HepG2 (cell line): Measurements from ENCODE around the gene DMPK.

Experiments used
- CEBPB ChIP-seq: IDR thresholded peaks from 2 replicates; pipeline ENCODE4 v1.6.1; 2011; ENCODE audit warnings: low read depth, low read length, improper control_type of control experiment, borderline replicate concordance
- EHMT2 ChIP-seq: fragments of 200-600 bp; sonication (generic); IDR thresholded peaks from 2 replicates; pipeline ENCODE4 v1.7.0; 2017; ENCODE audit warnings: antibody characterized with exemption, low read depth, low read length, borderline replicate concordance
- EZH2 ChIP-seq: conservative IDR thresholded peaks from 2 replicates; pipeline ENCODE4 v1.6.1; 2012; ENCODE audit warnings: mild to moderate bottlenecking, low read depth, low read length, moderate library complexity
- REPIN1 ChIP-seq: sonication (generic); formaldehyde crosslinking; IDR thresholded peaks from 2 replicates; pipeline ENCODE4 v1.8.0; 2022; ENCODE audit warnings: missing genetic modification reagents, low read depth, mild to moderate bottlenecking, borderline replicate concordance
- RXRA ChIP-seq: sonication (generic); formaldehyde crosslinking; IDR thresholded peaks from 2 replicates; pipeline ENCODE4 v1.5.1; 2020; ENCODE audit warnings: missing genetic modification reagents
- SOX13 ChIP-seq, 3 experiments: fragments of 450-650 bp in 1 of 3; sonication (generic) in 1 of 3; formaldehyde crosslinking in 1 of 3; IDR thresholded peaks in 2 of 3; conservative IDR thresholded peaks in 1 of 3; 2 replicates each; pipeline versions ENCODE4 v1.5.0 to v1.6.1; 2016 to 2020; ENCODE audit warnings: antibody characterized with exemption in 1 of 3, mild to moderate bottlenecking in 1 of 3, missing compliant biosample characterization in 1 of 3, missing genetic modification reagents in 1 of 3, moderate library complexity in 1 of 3
- ZBTB7A ChIP-seq: sonication (generic); formaldehyde crosslinking; IDR thresholded peaks from 2 replicates; pipeline ENCODE4 v1.8.0; 2022; ENCODE audit warnings: mild to moderate bottlenecking, missing genetic modification reagents
- ZNF383 ChIP-seq: sonication (generic); formaldehyde crosslinking; IDR thresholded peaks from 2 replicates; pipeline ENCODE4 v1.4.0; 2020; ENCODE audit warnings: missing genetic modification reagents, mild to moderate bottlenecking, borderline replicate concordance
- ZZZ3 ChIP-seq: sonication (generic); formaldehyde crosslinking; IDR thresholded peaks from 2 replicates; pipeline ENCODE4 v1.4.0; 2020; ENCODE audit warnings: missing genetic modification reagents, mild to moderate bottlenecking, borderline replicate concordance
- TF ChIP-seq, protein P1 (sequence below): IDR thresholded peaks from 2 replicates; pipeline ENCODE4 v1.6.1; 2016; ENCODE audit warnings: low read depth, missing genetic modification reagents, missing compliant biosample characterization

DNA sequence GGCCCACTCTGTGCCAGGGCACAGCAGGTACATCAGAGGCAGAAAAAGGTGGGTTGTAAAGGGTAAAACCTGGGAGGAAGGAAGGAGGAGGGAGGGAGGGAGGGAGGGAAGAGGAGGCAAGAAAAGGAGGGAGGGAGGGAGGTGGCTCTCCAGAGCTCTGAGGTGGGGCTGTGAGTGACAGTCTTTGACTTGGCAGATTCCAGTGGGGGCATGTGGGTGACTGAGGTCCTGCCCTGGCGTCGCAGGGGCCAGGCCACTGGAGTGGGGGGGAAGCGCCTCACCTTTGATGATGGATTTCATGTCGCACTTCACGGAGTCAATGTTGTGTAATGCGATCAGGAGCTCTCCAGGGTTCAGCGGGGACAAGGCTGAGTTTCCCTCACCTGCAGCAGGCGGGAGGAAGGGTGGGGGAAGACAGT, 38.8 kb upstream of the DMPK start:
- no peak for TF ChIP-seq REPIN1 (CRISPR knock-in tag)
- no peak for TF ChIP-seq ZNF383 (CRISPR knock-in tag)
- no peak for TF ChIP-seq ZZZ3 (CRISPR knock-in tag)
- TF ChIP-seq, protein P1, sequence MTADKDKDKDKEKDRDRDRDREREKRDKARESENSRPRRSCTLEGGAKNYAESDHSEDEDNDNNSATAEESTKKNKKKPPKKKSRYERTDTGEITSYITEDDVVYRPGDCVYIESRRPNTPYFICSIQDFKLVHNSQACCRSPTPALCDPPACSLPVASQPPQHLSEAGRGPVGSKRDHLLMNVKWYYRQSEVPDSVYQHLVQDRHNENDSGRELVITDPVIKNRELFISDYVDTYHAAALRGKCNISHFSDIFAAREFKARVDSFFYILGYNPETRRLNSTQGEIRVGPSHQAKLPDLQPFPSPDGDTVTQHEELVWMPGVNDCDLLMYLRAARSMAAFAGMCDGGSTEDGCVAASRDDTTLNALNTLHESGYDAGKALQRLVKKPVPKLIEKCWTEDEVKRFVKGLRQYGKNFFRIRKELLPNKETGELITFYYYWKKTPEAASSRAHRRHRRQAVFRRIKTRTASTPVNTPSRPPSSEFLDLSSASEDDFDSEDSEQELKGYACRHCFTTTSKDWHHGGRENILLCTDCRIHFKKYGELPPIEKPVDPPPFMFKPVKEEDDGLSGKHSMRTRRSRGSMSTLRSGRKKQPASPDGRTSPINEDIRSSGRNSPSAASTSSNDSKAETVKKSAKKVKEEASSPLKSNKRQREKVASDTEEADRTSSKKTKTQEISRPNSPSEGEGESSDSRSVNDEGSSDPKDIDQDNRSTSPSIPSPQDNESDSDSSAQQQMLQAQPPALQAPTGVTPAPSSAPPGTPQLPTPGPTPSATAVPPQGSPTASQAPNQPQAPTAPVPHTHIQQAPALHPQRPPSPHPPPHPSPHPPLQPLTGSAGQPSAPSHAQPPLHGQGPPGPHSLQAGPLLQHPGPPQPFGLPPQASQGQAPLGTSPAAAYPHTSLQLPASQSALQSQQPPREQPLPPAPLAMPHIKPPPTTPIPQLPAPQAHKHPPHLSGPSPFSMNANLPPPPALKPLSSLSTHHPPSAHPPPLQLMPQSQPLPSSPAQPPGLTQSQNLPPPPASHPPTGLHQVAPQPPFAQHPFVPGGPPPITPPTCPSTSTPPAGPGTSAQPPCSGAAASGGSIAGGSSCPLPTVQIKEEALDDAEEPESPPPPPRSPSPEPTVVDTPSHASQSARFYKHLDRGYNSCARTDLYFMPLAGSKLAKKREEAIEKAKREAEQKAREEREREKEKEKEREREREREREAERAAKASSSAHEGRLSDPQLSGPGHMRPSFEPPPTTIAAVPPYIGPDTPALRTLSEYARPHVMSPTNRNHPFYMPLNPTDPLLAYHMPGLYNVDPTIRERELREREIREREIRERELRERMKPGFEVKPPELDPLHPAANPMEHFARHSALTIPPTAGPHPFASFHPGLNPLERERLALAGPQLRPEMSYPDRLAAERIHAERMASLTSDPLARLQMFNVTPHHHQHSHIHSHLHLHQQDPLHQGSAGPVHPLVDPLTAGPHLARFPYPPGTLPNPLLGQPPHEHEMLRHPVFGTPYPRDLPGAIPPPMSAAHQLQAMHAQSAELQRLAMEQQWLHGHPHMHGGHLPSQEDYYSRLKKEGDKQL (CRISPR knock-in tag): no peak
- TF ChIP-seq RXRA (CRISPR knock-in tag): no peak
- TF ChIP-seq SOX13 (IDR thresholded peaks at IDR 0.05): no peak
- no peak for TF ChIP-seq SOX13 (CRISPR knock-in tag; conservative IDR thresholded peaks at IDR 0.05 in 1 of 2, IDR thresholded peaks at IDR 0.05 in 1 of 2)
- no peak for TF ChIP-seq EHMT2
- no peak for TF ChIP-seq EZH2
- no peak for TF ChIP-seq CEBPB
- TF ChIP-seq ZBTB7A (CRISPR knock-in tag): no peak
